AG10803 (cell line): ENCODE results near the gene APBA2.

Source experiments
- DNase-seq: peaks from one replicate; pipeline ENCODE4 v3.0.0; 2010; ENCODE audit warnings: low read depth
- H3K4me3 ChIP-seq: 2 replicates; pipeline ENCODE4 v1.5.1; 2011; ENCODE audit warnings: mild to moderate bottlenecking, low read length, control low read depth
- CTCF ChIP-seq: conservative IDR thresholded peaks from 2 replicates; pipeline ENCODE4 v1.5.1; 2011; ENCODE audit warnings: mild to moderate bottlenecking, low read length, control low read depth, inconsistent platforms

APBA2 gene

GRCh38 chr15:28901987-28902745 lies 16.4 kb downstream of the APBA2 start:
- DNase-seq = no peak
- H3K4me3 ChIP-seq = no peak overlapping the region
- TF ChIP-seq CTCF = no peak

GRCh38 chr15:28902856-28903255 lies 17.1 kb downstream of the APBA2 start:
- no peak overlapping the region for H3K4me3 ChIP-seq
- DNase-seq = no peak
- no peak for TF ChIP-seq CTCF

- no peak for DNase-seq
- H3K4me3 ChIP-seq = no peak overlapping the region
- TF ChIP-seq CTCF = no peak
These were observed 17.8 kb downstream of the APBA2 start for GRCh38 chr15:28903555-28903954.

- DNase-seq = no peak
- H3K4me3 ChIP-seq = no peak overlapping the region
- no peak for TF ChIP-seq CTCF
These were observed 18.2 kb downstream of the APBA2 start for GRCh38 chr15:28904003-28904402.

GRCh38 chr15:28904541-28905315 lies 19.0 kb downstream of the APBA2 start:
- no peak overlapping the region for H3K4me3 ChIP-seq
- DNase-seq = no peak
- TF ChIP-seq CTCF = no peak

GRCh38 chr15:28907338-28907960 lies 21.7 kb downstream of the APBA2 start:
- TF ChIP-seq CTCF = no peak
- no peak overlapping the region for H3K4me3 ChIP-seq
- no peak for DNase-seq
